GM10248 (cell line): ENCODE results near the gene STEAP3.

ENCODE experiments used
- CTCF ChIA-PET: fragments of 300-600 bp; sonication (Branson Sonifier 250); formaldehyde crosslinking; extraction: SDS; loops from one replicate; lab custom pipeline; 2021; ENCODE audit warnings: antibody characterized with exemption; lab: Yijun Ruan, JAX
- POLR2A ChIA-PET: fragments of 350-650 bp; sonication (Branson Sonifier 250); formaldehyde crosslinking; extraction: SDS; loops from one replicate; lab custom pipeline; 2020; ENCODE audit warnings: antibody characterized with exemption; lab: Yijun Ruan, JAX
- DNase-seq: peaks from one replicate; pipeline ENCODE4 v3.0.0; 2012; ENCODE audit errors: extremely low spot score
- CTCF ChIP-seq: IDR thresholded peaks from 2 replicates; pipeline ENCODE4 v1.5.1; 2012; ENCODE audit warnings: mild to moderate bottlenecking, low read depth; ENCODE audit errors: extremely low read depth, missing control alignments, control extremely low read depth

STEAP3 gene

DNA sequence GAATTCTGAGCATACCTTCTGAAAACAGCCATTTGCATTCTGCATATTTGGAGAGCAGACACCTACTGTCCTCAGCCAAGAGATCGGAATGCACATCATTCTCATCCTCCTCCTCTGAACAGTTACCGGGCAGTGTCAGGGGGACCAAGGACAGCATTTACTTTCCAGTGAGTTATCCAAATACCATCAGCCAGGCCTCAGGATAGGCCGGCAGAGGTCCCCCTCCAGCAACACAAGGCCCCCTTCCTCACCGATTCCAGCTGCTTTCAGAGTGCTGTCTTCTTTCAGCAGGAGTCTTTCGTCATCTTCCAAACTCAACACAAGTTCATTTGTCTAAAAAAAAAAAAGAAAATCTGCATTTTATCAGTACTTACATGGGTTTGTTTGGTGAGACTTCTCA is 87.7 kb downstream of the STEAP3 start:
- TF ChIP-seq CTCF: no peak
- ChIA-PET CTCF (interaction anchor here (1.0 to 2.4 kb wide), 9 partner anchors 9 to 429 kb away, joined by 3 to 14 read pairs (median 3); no protein-coding TSS in a partner anchor), POLR2A (interaction anchor here (0.7 kb wide), 1 partner anchor 14 kb away, joined by 3 read pairs; no protein-coding TSS in a partner anchor)
- no peak for DNase-seq

DNA sequence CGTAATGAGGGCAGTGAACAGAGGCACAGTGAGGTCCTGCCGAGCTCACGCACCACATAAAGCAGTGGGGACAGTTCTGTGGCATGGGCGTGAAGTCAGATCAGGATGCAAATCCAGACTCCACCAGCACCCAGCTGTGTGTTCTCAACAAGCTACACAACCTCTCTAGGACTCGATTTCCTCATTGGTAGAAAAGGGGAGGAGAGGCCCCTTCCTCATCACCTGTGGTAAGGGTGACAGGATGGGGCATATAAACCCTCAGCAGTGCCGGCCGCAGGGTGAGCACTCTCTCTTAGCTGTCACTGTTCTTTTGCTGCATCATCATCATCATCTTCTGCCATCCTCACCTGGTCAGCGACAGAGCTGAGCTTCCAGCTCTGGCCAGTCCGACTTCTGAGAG is 88.2 kb downstream of the STEAP3 start:
- DNase-seq: no peak
- TF ChIP-seq CTCF: no peak
- POLR2A ChIA-PET: no interaction called here
- CTCF ChIA-PET: interaction anchor here (1.0 to 2.4 kb wide), 9 partner anchors 10 to 430 kb away, joined by 3 to 14 read pairs (median 4); no protein-coding TSS in a partner anchor
